ENCODE data around the gene COL23A1. TPM values are rescaled to one million over a fixed set of nuclear protein-coding genes. Genes with fewer than 3 reads are reported as not detected.

The COL23A1 gene
- total RNA-seq, 4 donors from 2014 or later: 0.83 to 1.8 (median 1.5) TPM

GRCh38 chr5:178361657-178362445, 228.3 kb downstream of the COL23A1 start:
- Histone ChIP-seq H3K4me3 (no peak overlapping the region), H3K9me3 (no peaks in the 10 kb centered on the region), H3K27ac (replicated peaks in 1 of 4) (no peak overlapping the region), H3K36me3 (no peaks in the 10 kb centered on the region), H3K4me1 (peaks cover 0 to 5% (median 3%) of the 10 kb centered on the region in 4 donors), H3K27me3 (no peaks in the 10 kb centered on the region)
- TF ChIP-seq, protein P1, sequence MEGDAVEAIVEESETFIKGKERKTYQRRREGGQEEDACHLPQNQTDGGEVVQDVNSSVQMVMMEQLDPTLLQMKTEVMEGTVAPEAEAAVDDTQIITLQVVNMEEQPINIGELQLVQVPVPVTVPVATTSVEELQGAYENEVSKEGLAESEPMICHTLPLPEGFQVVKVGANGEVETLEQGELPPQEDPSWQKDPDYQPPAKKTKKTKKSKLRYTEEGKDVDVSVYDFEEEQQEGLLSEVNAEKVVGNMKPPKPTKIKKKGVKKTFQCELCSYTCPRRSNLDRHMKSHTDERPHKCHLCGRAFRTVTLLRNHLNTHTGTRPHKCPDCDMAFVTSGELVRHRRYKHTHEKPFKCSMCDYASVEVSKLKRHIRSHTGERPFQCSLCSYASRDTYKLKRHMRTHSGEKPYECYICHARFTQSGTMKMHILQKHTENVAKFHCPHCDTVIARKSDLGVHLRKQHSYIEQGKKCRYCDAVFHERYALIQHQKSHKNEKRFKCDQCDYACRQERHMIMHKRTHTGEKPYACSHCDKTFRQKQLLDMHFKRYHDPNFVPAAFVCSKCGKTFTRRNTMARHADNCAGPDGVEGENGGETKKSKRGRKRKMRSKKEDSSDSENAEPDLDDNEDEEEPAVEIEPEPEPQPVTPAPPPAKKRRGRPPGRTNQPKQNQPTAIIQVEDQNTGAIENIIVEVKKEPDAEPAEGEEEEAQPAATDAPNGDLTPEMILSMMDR (IDR thresholded peaks at IDR 0.05): no peak
- TF ChIP-seq EP300 (IDR thresholded peaks at IDR 0.05) (no peak), POLR2A (IDR thresholded peaks at IDR 0.05; ENCODE audit: low read depth) (no peak), POLR2AphosphoS5 (IDR thresholded peaks at IDR 0.05) (no peak)
- no peak for DNase-seq (ENCODE audit: extremely low spot score)
- intact Hi-C loops (cut with DNase I): no loop called here
- whole genome bisulfite sequencing: 90% methylated on average over 19 of the region's 19 CpGs

DNA sequence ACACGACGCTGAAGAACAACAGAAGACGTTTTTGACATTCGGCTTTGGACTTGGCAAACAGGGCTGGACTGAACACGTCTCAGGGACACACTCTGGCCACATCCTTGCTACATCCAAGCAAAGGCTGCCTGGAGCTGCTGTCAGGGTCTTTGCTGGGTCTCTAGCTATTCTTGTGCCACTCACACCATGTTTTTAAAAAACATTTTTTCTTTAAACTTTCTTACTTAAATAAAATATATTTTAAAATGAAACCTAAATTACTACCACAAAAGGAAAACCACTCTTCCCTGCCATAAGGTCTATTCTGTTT, 229.3 kb downstream of the COL23A1 start:
- Histone ChIP-seq H3K27ac (replicated peaks in 1 of 4) (no peak overlapping the region), H3K36me3 (no peaks in the 10 kb centered on the region), H3K27me3 (peaks cover 0 to 2% (median 0%) of the 10 kb centered on the region in 4 donors), H3K4me1 (peaks cover 0 to 13% (median 13%) of the 10 kb centered on the region in 4 donors), H3K4me3 (no peak overlapping the region), H3K9me3 (no peaks in the 10 kb centered on the region)
- intact Hi-C loops (cut with DNase I): no loop called here
- DNase-seq (ENCODE audit: extremely low spot score): no peak
- 70% methylated on average over 5 of the region's 5 CpGs for WGBS
- TF ChIP-seq POLR2AphosphoS5 (IDR thresholded peaks at IDR 0.05) (no peak), POLR2A (IDR thresholded peaks at IDR 0.05; ENCODE audit: low read depth) (no peak), EP300 (IDR thresholded peaks at IDR 0.05) (no peak)
- TF ChIP-seq, protein P1 (IDR thresholded peaks at IDR 0.05): no peak

DNA sequence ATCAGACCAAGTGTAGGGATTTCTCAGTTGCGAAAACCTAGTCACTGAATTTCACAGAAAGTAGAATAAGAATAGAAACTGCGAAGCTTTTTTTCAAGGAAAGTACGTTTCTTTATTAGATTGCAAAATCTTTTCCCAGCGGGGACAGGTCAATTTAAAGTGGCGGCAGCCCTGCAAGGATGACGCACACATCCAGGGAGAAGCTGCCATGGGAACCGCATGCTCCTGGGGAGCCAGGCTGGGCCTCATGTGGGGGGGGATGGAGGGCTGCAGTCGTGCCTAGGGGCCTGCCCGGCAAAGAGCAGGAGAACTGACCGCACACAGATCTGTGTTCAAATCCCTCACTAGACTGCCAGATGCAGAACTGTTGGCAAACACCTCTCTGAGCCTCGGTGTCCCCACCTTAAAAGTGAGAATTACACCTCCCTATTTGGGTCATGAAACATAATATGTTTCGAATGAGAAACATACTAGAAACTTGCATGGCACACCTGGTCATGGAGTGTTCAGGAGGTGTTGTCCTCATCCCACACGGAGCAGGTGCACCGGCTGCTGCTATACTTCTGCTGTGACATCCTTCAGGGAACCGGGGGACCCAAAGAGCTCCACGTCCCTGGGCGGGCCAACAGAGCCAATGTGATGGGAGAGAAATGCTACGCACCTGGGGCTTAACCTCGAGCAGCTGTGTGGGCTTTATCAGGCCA, 229.8 kb downstream of the COL23A1 start:
- H3K27me3 ChIP-seq: peaks cover 0 to 7% (median 0%) of the 10 kb centered on the region in 4 donors
- DNase-seq (ENCODE audit: extremely low spot score): no peak
- H3K27ac ChIP-seq (replicated peaks in 1 of 4): no peak overlapping the region
- no peaks in the 10 kb centered on the region for H3K36me3 ChIP-seq
- H3K9me3 ChIP-seq: no peaks in the 10 kb centered on the region
- TF ChIP-seq POLR2AphosphoS5 (IDR thresholded peaks at IDR 0.05) (no peak), POLR2A (IDR thresholded peaks at IDR 0.05; ENCODE audit: low read depth) (no peak), EP300 (IDR thresholded peaks at IDR 0.05) (no peak)
- TF ChIP-seq, protein P1 (IDR thresholded peaks at IDR 0.05): no peak
- H3K4me3 ChIP-seq: no peak overlapping the region
- H3K4me1 ChIP-seq: peaks cover 0 to 14% (median 13%) of the 10 kb centered on the region in 4 donors
- intact Hi-C loops (cut with DNase I): no loop called here
- WGBS: 80% methylated on average over 19 of the region's 19 CpGs

DNA sequence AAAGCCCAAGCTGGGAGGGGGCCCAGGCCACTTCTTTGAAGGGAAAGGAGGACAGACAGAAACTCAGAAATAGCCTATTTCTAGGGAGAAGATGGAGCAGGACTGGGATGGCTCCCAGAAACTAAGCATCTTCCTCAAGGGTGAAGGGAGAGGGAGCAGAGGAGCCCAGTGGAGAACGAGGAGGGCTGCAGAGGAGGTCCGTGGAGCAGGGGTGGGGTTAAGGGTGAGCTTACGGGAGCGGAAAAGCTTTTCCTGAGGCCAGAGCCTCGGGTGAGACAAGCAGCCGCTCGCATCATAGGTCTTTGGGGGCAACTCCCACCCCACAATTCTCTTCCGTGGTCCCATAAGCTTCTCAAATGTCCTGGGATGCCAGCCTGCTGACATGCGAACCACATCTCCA, 230.5 kb downstream of the COL23A1 start:
- no peak for DNase-seq (ENCODE audit: extremely low spot score)
- no peaks in the 10 kb centered on the region for H3K9me3 ChIP-seq
- TF ChIP-seq EP300 (IDR thresholded peaks at IDR 0.05) (no peak), POLR2AphosphoS5 (IDR thresholded peaks at IDR 0.05) (no peak), POLR2A (IDR thresholded peaks at IDR 0.05; ENCODE audit: low read depth) (no peak)
- TF ChIP-seq, protein P1 (IDR thresholded peaks at IDR 0.05): no peak
- H3K36me3 ChIP-seq: no peaks in the 10 kb centered on the region
- peaks cover 0 to 14% (median 13%) of the 10 kb centered on the region in 4 donors for H3K4me1 ChIP-seq
- intact Hi-C loops (cut with DNase I): no loop called here
- no peak overlapping the region for H3K27ac ChIP-seq (replicated peaks in 1 of 4)
- 76% methylated on average over 9 of the region's 9 CpGs for WGBS
- H3K4me3 ChIP-seq: no peak overlapping the region
- peaks cover 0 to 13% (median 0%) of the 10 kb centered on the region in 4 donors for H3K27me3 ChIP-seq
